ENCODE results near the gene ANK2.

ANK2 gene

GRCh38 chr4:113410686-113411085, 361.2 kb downstream of the ANK2 start:
- no peak for DNase-seq (ENCODE audit: low read depth)
- TF ChIP-seq, protein P1, sequence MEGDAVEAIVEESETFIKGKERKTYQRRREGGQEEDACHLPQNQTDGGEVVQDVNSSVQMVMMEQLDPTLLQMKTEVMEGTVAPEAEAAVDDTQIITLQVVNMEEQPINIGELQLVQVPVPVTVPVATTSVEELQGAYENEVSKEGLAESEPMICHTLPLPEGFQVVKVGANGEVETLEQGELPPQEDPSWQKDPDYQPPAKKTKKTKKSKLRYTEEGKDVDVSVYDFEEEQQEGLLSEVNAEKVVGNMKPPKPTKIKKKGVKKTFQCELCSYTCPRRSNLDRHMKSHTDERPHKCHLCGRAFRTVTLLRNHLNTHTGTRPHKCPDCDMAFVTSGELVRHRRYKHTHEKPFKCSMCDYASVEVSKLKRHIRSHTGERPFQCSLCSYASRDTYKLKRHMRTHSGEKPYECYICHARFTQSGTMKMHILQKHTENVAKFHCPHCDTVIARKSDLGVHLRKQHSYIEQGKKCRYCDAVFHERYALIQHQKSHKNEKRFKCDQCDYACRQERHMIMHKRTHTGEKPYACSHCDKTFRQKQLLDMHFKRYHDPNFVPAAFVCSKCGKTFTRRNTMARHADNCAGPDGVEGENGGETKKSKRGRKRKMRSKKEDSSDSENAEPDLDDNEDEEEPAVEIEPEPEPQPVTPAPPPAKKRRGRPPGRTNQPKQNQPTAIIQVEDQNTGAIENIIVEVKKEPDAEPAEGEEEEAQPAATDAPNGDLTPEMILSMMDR (conservative IDR thresholded peaks at IDR 0.05; ENCODE audit: low read length): no peak
- no peak overlapping the region for H3K4me3 ChIP-seq (ENCODE audit: low read length)

DNA sequence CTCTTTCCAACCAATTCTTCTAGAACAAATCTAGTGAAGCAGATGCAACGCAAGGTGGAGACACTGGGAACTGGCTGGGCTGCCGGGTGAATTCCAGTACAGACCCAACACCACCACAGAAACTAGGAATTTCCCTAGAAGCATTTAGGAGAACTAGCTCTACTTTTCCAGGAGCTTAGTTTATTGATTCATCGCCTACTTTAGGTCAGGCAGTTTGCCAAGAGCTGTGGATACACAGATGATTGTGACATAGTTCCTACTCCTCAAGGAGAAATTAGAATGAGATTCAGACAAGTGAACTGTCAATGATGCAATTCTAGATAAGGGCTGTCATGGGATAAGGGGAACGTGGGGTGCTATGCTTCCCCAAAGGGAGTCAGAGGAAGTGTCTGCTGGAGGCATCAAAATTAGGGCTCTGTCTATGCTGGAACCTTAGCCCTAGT, 362.1 kb downstream of the ANK2 start:
- DNase-seq (ENCODE audit: low read depth): peak; percentile 83

GRCh38 chr4:113419631-113420030, 370.2 kb downstream of the ANK2 start:
- TF ChIP-seq, protein P1 (conservative IDR thresholded peaks at IDR 0.05; ENCODE audit: low read length): no peak
- no peak overlapping the region for H3K4me3 ChIP-seq (ENCODE audit: low read length)
- no peak for DNase-seq (ENCODE audit: low read depth)

More for the DNA sequence above, 362.1 kb downstream of the ANK2 start:
- TF ChIP-seq, protein P1 (conservative IDR thresholded peaks at IDR 0.05; ENCODE audit: low read length): no peak
- H3K4me3 ChIP-seq (ENCODE audit: low read length): no peak overlapping the region

DNA sequence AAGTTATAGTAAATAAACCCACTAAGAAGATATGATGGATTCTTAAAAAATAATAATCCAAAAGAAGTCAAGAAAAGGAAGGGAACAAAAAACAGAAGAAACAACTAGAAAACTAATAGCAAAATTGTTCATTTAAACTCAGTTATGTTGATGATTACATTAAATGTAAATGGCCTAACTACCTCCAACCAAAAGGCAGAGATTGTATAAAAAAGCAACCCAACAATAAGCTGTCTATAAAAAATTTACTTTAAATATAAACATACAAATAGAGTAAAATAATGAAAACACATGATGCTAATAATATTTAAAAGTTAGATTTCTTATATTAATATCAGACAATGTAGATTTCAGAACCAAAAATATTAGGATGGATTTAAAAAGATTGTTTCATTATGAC, 371.5 kb downstream of the ANK2 start:
- TF ChIP-seq, protein P1 (conservative IDR thresholded peaks at IDR 0.05; ENCODE audit: low read length): no peak
- no peak overlapping the region for H3K4me3 ChIP-seq (ENCODE audit: low read length)
- no peak for DNase-seq (ENCODE audit: low read depth)

DNA sequence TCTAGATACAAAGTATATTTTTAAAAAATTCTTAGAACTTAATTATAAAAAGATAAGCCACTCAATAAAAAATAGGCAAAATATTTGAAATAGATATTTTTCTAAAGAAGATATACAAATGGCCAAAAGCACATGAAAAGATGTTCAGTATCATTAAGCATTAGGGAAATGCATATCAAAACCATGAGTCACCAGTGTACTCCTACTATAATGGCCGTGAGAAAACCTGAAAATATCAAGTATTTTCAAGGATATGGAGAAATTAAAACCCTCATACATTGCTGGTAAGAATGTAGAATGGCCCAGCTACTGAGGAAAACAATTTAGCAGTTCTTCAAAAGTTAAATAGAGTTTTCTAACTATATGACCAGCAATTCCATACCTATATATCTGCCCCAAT, 374.2 kb downstream of the ANK2 start:
- no peak for DNase-seq (ENCODE audit: low read depth)
- TF ChIP-seq, protein P1 (conservative IDR thresholded peaks at IDR 0.05; ENCODE audit: low read length): no peak
- no peak overlapping the region for H3K4me3 ChIP-seq (ENCODE audit: low read length)

GRCh38 chr4:113433116-113433515, 383.7 kb downstream of the ANK2 start:
- TF ChIP-seq, protein P1 (conservative IDR thresholded peaks at IDR 0.05; ENCODE audit: low read length): no peak
- peak; percentile 40 for DNase-seq (ENCODE audit: low read depth)
- H3K4me3 ChIP-seq (ENCODE audit: low read length): no peak overlapping the region

Measured in AG10803 (cell line).